HG02798 (cell line): ENCODE results near the gene L2HGDH.
"Not testable (repeated sequence)": the region's sequence is repeated elsewhere in the genome, so short reads cannot be mapped to it uniquely, and the experiment has no call there.

Source experiments
- ATAC-seq: cut with Tn5 transposase; IDR thresholded peaks from one replicate; pipeline ENCODE4 v1.9.1; 2021; ENCODE audit warnings: mild to moderate bottlenecking; ENCODE audit not compliant: unreplicated experiment, poor library complexity

L2HGDH gene

GRCh38 chr14:50340963-50341362 is 28.9 kb upstream of the L2HGDH start:
- ATAC-seq: no peak

GRCh38 chr14:50340045-50340444 is 28.0 kb upstream of the L2HGDH start:
- no peak for ATAC-seq

- ATAC-seq: no peak
Observed at GRCh38 chr14:50339178-50339804, 27.3 kb upstream of the L2HGDH start.

GRCh38 chr14:50338587-50338986 is 26.6 kb upstream of the L2HGDH start:
- ATAC-seq: no peak

- no peak for ATAC-seq
Observed at GRCh38 chr14:50335989-50336824, 24.2 kb upstream of the L2HGDH start.

GRCh38 chr14:50335389-50335788 is 23.4 kb upstream of the L2HGDH start:
- no peak for ATAC-seq

GRCh38 chr14:50334211-50334610 is 22.2 kb upstream of the L2HGDH start:
- no peak for ATAC-seq

- no peak for ATAC-seq
Observed at GRCh38 chr14:50333014-50333509, 21.0 kb upstream of the L2HGDH start.

GRCh38 chr14:50331596-50331995 is 19.6 kb upstream of the L2HGDH start:
- ATAC-seq: no peak

GRCh38 chr14:50321009-50321660 is 9.1 kb upstream of the L2HGDH start:
- ATAC-seq: peak; percentile 92

GRCh38 chr14:50320283-50320682 is 8.3 kb upstream of the L2HGDH start:
- peak; percentile 42 for ATAC-seq

GRCh38 chr14:50319721-50320120 is 7.7 kb upstream of the L2HGDH start:
- ATAC-seq: no peak

- no peak for ATAC-seq
Observed at GRCh38 chr14:50319293-50319692, 7.3 kb upstream of the L2HGDH start.

GRCh38 chr14:50318031-50318626 is 6.1 kb upstream of the L2HGDH start:
- no peak for ATAC-seq

- ATAC-seq: not testable (repeated sequence)
Observed at GRCh38 chr14:50314098-50314497, 2.1 kb upstream of the L2HGDH start.

- ATAC-seq: peak; percentile 22
Observed at GRCh38 chr14:50312734-50313054, 665 bp upstream of the L2HGDH start.

GRCh38 chr14:50311337-50311971 is 575 bp downstream of the L2HGDH start:
- ATAC-seq: no peak

GRCh38 chr14:50310445-50310844 is 1.6 kb downstream of the L2HGDH start:
- ATAC-seq: no peak

GRCh38 chr14:50308363-50308915 is 3.6 kb downstream of the L2HGDH start:
- no peak for ATAC-seq
